ENCODE results near the gene DPYSL3.

DPYSL3 gene

DNA sequence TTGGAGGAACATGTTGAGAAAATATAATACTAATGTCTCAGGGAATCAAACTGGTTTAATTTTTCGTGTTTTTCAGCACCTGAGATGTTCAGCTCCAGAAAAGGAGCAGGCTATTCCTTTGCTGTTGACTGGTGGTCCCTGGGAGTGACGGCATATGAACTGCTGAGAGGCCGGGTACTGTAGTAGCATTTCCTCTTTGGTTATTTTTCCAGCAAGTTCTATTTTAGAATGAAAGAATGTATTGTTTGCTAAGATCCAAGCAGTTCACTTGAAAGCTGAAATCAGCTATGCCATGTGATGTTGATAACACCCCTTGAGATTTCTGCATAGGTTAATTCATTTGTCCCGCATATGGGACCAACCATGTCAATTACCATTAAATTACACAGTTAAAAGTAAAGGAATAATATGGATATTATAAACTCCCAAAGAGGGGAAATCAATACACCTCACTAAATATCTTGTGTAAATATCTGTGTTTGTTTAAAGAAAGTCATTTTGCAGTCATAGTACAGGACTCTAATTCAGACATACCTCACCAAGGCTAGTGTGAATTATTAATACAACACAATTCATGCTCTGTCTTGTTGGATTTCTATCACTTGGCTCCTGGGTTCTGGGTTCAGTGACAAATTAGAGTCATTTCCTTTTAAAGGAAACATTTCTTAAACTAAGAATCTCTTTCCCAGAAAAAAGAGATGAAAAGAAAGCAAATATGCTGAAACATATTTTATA, 148.3 kb downstream of the DPYSL3 start:
- no peak for DNase-seq

DNA sequence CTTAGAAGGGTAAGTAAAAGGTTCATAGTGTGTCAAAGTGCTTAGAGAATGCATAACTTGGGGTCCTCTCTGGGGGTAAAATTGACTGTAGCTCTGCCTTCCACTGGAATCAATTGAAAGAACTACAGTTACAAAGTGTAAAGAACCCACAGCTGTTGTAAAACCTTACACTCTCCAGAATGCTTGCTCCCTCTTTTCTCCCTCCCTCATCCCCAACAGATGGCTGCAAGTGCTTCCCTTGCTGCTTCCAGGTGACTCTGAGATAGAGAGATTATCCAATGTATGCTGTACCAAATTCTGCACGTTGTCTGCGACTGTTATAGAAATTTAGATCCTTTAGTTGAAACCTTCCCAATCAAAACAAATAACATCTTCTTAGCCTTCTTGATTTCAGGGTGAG, 149.1 kb downstream of the DPYSL3 start:
- DNase-seq, result no peak

DNA sequence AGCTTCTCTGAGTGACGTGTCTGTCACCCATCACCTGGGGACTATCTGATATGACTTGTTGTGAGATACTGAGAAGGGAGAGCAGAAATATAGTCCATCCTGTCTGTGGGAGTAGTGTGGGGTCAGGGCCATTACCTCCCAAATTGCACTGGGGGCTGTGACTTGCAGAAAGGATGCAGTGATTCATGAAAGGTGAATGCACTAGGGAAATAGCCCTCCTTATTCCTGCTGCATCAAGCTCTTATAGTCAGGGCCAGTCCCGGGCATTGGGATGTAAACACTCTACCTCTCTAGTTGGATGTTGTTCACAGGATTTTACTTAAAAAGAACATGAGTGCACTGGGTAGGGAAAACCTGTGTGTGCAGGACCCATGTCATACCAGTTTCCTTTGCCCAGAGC, 150.3 kb downstream of the DPYSL3 start:
- no peak for DNase-seq

DNA sequence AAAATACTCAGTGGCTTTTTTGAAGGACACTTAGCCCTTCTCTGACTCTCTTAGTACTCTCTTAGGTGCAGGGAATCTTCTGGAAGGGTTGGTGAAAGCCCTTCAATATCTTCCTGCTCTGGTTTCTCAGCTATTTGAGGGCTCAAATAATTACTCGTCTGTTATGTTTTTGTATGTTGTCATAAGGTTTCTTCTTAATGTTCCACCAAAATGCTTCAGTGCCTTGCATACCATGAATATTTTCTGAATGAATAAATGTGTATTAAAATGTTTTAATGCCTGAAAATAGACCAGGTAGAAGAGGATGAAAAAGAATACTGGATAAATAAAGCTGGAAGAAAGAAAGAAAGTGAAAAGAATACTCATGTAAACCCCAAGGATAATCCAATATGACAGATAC, 150.8 kb downstream of the DPYSL3 start:
- DNase-seq, result no peak

DNA sequence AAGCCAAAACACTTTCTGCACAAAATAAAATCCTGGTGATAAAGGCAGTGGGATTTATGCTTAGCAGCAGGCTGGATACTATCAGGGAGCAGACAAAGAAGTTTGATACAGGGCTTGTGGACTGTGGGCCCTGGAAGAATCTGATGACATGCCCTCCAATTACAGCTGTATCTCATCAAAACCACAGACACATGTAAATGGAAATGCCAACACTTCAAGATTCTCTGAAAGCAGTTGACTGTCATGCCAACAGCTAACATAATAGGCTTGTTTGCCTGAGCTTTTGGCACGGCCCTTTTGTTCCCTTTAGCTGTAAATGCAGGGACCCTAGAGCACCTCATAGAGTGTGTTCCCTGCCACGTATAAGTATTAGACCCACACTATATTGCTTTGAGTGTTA, 160.6 kb downstream of the DPYSL3 start:
- no peak for DNase-seq

DNA sequence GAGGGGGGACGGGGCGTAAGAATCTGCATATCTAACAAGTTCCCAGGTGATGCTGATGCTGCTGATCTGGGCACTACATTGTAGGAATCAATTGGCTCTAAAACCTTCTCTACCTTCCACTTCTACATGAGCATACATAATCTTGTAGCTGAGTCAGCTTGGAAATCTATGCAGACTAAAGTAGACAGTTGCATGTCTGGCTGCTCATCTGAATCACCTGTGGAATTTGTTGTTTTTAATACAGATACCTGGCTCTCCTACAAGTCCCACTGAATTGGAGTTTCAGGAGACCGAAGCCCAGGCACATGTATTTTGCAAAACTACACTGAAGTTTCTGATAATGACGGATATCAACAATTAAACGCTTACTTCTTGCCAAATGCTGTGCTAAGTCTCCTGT, 161.4 kb downstream of the DPYSL3 start:
- DNase-seq, result no peak

DNA sequence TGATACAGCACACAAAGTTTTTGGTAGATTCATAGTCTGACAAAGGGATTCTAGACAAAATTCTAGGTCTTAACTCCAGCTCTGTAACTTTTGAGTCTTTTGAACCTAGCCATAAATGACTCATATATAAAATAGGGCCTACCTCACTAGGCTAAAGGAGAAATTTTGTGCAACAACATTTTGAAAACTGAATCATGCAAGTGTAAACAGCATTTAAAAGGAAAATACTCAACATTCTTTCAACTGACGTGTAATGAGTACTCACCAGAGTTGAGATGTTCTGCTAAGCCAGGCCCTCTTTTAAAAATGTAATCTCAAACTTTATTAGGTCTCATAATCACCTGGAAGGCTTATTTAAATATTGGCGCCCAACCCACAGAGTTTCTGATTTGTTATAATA, 161.8 kb downstream of the DPYSL3 start:
- DNase-seq, result no peak

DNA sequence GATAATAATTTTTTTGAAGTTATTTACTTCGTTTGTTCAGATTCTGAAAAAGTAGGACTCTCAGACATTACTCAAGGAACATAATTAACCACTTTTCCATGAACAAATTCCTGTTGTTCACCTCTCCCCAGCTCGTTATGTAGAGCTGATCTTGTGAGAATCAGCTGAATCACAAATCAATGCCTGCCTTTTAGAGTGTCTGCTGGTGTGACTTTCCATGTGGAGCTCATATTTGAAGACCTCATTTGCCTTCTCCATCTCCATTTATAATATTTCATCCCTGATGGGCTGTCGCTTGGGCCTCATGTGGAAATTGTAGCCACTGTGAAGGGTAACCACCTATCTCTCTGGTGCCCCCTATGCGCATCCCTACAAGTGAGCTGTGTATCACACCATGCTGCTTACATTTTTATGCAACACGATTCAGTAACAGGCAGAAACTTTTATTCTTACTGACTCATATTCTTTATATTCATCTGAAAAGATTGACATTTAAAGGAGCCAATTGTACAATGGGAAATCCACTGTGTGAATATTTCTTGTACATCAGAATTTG, 163.8 kb downstream of the DPYSL3 start:
- no peak for DNase-seq

DNA sequence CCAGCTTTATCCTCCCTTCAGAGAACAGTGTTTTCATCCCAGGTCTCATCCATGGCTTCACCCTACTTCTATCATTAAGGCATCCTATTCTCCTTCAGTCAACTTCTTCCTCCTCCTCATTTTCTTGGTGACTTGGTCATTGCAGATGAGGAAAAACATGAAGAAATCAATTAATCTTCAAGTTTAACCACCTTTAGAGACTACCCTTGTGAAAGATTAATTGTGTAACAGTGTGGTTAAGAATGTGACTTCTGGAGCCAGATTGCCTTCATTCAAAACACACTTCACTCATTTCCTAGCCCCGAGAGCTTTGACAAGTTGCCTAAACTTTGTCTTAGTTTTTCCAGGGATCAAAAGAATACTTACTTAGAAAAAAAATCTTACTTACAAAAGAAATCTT, 165.0 kb downstream of the DPYSL3 start:
- DNase-seq, result no peak

DNA sequence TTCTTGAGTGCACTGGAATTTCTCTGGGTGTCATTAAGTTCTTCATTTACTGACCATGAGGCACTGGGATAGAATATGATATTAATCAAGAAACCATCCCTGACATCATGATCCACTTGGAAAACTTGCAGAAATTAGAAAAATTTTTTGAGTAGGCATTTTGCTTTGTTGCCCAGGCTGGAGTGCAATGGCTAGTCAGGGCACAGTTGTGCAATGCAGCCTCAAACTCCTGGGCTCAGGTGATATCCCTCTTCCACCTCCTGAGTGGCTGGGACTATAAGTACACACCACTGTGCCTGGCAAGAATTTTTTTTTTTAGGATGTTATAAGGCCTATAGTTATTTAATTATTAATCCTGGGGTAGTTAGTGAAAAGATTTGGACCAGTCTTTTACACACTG, 168.5 kb downstream of the DPYSL3 start:
- DNase-seq, result no peak

DNA sequence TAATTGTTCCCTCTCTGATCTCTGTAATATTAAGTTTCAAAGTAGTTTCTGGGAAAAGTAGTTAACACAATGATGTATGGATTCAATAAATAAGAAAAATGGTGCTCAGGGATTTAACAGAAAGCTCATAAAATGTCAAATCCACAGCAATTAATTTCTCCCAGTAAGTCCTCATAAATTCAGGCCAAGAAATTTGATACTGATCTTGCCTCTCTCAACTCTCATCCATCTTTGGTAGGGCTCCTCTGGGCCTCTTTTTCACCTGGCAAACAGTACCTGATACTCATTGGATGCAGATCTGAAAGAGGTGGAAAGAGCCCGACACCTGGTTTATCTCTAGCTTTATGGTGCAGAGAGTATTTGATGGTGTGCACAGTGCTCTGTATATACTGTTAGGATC, 168.9 kb downstream of the DPYSL3 start:
- DNase-seq, result no peak

All from cortex of kidney (tissue), 1 donor.